IPS DF 6.9 (cell line): ENCODE measurements around the gene FNTB.

Experiments used
- DNase-seq: peaks from one replicate; pipeline ENCODE4 v3.0.0-alpha.2; 2013; ENCODE audit warnings: low read depth, low spot score
- H3K27ac ChIP-seq: one replicate; pipeline ENCODE4 v1.5.1; 2013; ENCODE audit warnings: low read length, control low read depth
- H3K27me3 ChIP-seq: 2 replicates; pipeline ENCODE4 v1.6.1; 2013; ENCODE audit warnings: mild to moderate bottlenecking, low read length; ENCODE audit not compliant: control insufficient read depth, insufficient read depth
- H3K36me3 ChIP-seq: 2 replicates; pipeline ENCODE4 v1.6.1; 2013; ENCODE audit warnings: low read length; ENCODE audit not compliant: control insufficient read depth, insufficient read depth
- H3K4me1 ChIP-seq: 2 replicates; pipeline ENCODE4 v1.6.1; 2013; ENCODE audit warnings: low read length; ENCODE audit not compliant: control insufficient read depth, insufficient read depth
- H3K4me3 ChIP-seq: 2 replicates; pipeline ENCODE4 v1.5.1; 2013; ENCODE audit warnings: mild to moderate bottlenecking, low read length
- H3K9me3 ChIP-seq: 2 replicates; pipeline ENCODE4 v1.6.1; 2013; ENCODE audit warnings: low read length, inconsistent platforms; ENCODE audit not compliant: control insufficient read depth, insufficient read depth
- WGBS: extraction: QIAGEN DNeasy Blood & Tissue Kit; methylation state at CpG from one replicate; pipeline ENCODE4 v1.1.7; 2013; ENCODE audit warnings: mixed read lengths, missing lambda C conversion rate; ENCODE audit not compliant: insufficient read length, insufficient coverage; 5-methylcytosine and 5-hydroxymethylcytosine counted together

Gene FNTB

GRCh38 chr14:64953661-64954060 lies 33.0 kb upstream of the FNTB start:
- Histone ChIP-seq H3K9me3 (no peaks in the 10 kb centered on the region), H3K4me1 (peaks cover 10% of the 10 kb centered on the region), H3K36me3 (peaks cover 8% of the 10 kb centered on the region), H3K4me3 (no peak overlapping the region), H3K27me3 (no peaks in the 10 kb centered on the region), H3K27ac (no peak overlapping the region)
- WGBS, result no CpG with 5 or more reads among the region's 6 CpGs
- no peak for DNase-seq

- Histone ChIP-seq H3K27ac (no peak overlapping the region), H3K27me3 (no peaks in the 10 kb centered on the region), H3K36me3 (peaks cover 8% of the 10 kb centered on the region), H3K4me1 (peaks cover 10% of the 10 kb centered on the region), H3K9me3 (no peaks in the 10 kb centered on the region), H3K4me3 (no peak overlapping the region)
- WGBS, result no CpG with 5 or more reads among the region's 9 CpGs
- DNase-seq, result no peak
Observed at GRCh38 chr14:64954491-64955240, 32.0 kb upstream of the FNTB start.

DNA sequence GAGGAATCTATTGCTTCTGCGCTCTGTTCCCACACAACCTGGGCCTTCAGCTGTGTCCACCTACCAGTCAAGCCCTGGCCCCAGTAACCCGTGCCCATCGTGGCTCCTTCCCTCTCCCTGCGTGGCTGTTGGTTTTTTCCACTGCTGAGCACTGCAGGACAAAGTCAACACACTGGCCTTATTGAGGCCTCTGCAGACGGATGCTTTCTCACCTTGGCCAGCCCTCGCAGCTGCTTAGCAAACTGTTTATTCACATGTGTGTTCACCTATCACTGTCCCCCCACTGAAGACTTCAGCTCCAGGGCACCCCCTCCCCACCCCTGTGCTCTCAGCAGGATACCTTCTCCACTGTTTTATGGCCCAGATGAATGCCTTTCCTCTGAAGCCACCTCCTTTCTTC lies 31.4 kb upstream of the FNTB start:
- Histone ChIP-seq H3K4me1 (peaks cover 12% of the 10 kb centered on the region), H3K27me3 (no peaks in the 10 kb centered on the region), H3K9me3 (no peaks in the 10 kb centered on the region), H3K4me3 (no peak overlapping the region), H3K36me3 (peaks cover 6% of the 10 kb centered on the region), H3K27ac (no peak overlapping the region)
- DNase-seq, result no peak
- WGBS, result no CpG with 5 or more reads among the region's 6 CpGs

GRCh38 chr14:64956697-64957406 lies 29.8 kb upstream of the FNTB start:
- WGBS, result no CpG with 5 or more reads among the region's 8 CpGs
- DNase-seq, result no peak

GRCh38 chr14:64958201-64958600 lies 28.5 kb upstream of the FNTB start:
- H3K4me1 ChIP-seq, result peaks cover 14% of the 10 kb centered on the region
- no peaks in the 10 kb centered on the region for H3K36me3 ChIP-seq
- WGBS, result no CpG with 5 or more reads among the region's 2 CpGs
- no peaks in the 10 kb centered on the region for H3K27me3 ChIP-seq
- H3K9me3 ChIP-seq, result no peaks in the 10 kb centered on the region
- no peak for DNase-seq
- H3K4me3 ChIP-seq, result no peak overlapping the region
- no peak overlapping the region for H3K27ac ChIP-seq

More at GRCh38 chr14:64956697-64957406, 29.8 kb upstream of the FNTB start:
- H3K9me3 ChIP-seq, result no peaks in the 10 kb centered on the region
- no peaks in the 10 kb centered on the region for H3K27me3 ChIP-seq
- peaks cover under 1% of the 10 kb centered on the region; the same call in 1 of the 2 replicates for H3K36me3 ChIP-seq
- no peak overlapping the region for H3K27ac ChIP-seq
- no peak overlapping the region for H3K4me3 ChIP-seq
- peaks cover 14% of the 10 kb centered on the region for H3K4me1 ChIP-seq

GRCh38 chr14:64958743-64959142 lies 28.0 kb upstream of the FNTB start:
- H3K4me3 ChIP-seq, result no peak overlapping the region
- no peaks in the 10 kb centered on the region for H3K36me3 ChIP-seq
- no peak for DNase-seq
- no peaks in the 10 kb centered on the region for H3K9me3 ChIP-seq
- WGBS, result no CpG with 5 or more reads among the region's 5 CpGs
- no peaks in the 10 kb centered on the region for H3K27me3 ChIP-seq
- H3K27ac ChIP-seq, result no peak overlapping the region
- peaks cover 14% of the 10 kb centered on the region for H3K4me1 ChIP-seq

- no peak for DNase-seq
- no peak overlapping the region for H3K4me3 ChIP-seq
Observed at GRCh38 chr14:64960762-64961276, 25.9 kb upstream of the FNTB start.

DNA sequence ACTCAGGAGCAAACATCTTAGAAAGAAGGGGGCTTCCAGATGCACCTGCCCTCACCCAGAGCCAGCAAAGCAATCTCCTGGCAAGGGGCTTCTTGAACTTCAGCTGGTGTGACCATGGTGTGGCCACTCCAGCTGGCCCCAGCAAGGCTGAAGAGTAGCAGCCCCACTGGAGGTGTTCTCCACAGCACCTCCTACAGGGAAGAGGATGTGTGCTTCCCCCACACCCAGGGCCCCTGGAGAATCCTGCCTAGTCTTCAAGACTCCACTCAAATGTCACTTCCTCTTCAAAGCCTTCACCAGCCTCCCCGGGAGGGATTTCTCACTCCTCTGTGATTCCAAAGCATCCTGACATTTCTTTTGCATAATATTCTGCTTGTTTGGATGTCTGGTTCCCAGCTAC lies 23.1 kb upstream of the FNTB start:
- no peak for DNase-seq
- no peaks in the 10 kb centered on the region for H3K27me3 ChIP-seq
- no CpG with 5 or more reads among the region's 1 CpG for WGBS
- H3K4me1 ChIP-seq, result peaks cover 5% of the 10 kb centered on the region
- no peak overlapping the region for H3K4me3 ChIP-seq
- H3K27ac ChIP-seq, result no peak overlapping the region
- no peaks in the 10 kb centered on the region for H3K9me3 ChIP-seq
- H3K36me3 ChIP-seq, result no peaks in the 10 kb centered on the region

More at GRCh38 chr14:64960762-64961276, 25.9 kb upstream of the FNTB start:
- no peaks in the 10 kb centered on the region for H3K36me3 ChIP-seq
- H3K9me3 ChIP-seq, result no peaks in the 10 kb centered on the region
- no CpG with 5 or more reads among the region's 5 CpGs for WGBS
- no peak overlapping the region for H3K27ac ChIP-seq
- H3K4me1 ChIP-seq, result peaks cover 9% of the 10 kb centered on the region
- H3K27me3 ChIP-seq, result no peaks in the 10 kb centered on the region

GRCh38 chr14:64965356-64966000 lies 21.2 kb upstream of the FNTB start:
- Histone ChIP-seq H3K4me3 (no peak overlapping the region), H3K4me1 (peaks cover 7% of the 10 kb centered on the region), H3K27ac (no peak overlapping the region), H3K9me3 (no peaks in the 10 kb centered on the region), H3K36me3 (no peaks in the 10 kb centered on the region), H3K27me3 (no peaks in the 10 kb centered on the region)
- WGBS, result no CpG with 5 or more reads among the region's 15 CpGs
- DNase-seq, result no peak

DNA sequence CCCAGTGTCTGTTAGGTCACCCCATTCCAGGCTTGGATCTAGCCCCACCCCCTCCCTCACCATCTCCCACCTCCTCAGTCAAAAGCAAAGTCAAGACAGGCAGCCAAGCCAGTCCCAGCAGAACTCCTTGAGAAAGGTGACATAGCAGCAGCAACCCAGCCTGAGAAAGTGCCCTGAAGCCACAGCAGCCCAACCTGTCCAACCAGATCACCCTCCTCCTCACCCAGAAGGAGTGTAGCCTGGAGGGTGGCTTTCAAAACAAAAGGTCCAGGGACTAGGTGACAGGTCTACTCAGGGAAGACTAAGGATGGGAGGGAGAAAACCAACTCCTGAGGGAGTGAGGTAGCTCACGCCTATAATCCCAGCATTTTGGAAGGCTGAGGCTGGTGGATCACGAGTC lies 19.7 kb upstream of the FNTB start:
- Histone ChIP-seq H3K27me3 (no peaks in the 10 kb centered on the region), H3K4me1 (peaks cover 13% of the 10 kb centered on the region), H3K4me3 (no peak overlapping the region), H3K27ac (no peak overlapping the region), H3K9me3 (no peaks in the 10 kb centered on the region), H3K36me3 (no peaks in the 10 kb centered on the region)
- no peak for DNase-seq
- no CpG with 5 or more reads among the region's 2 CpGs for WGBS
